ENCODE results near the gene MASP2.
"Not testable (repeated sequence)": the region's sequence is repeated elsewhere in the genome, so short reads cannot be mapped to it uniquely, and the experiment has no call there.

The MASP2 gene

DNA sequence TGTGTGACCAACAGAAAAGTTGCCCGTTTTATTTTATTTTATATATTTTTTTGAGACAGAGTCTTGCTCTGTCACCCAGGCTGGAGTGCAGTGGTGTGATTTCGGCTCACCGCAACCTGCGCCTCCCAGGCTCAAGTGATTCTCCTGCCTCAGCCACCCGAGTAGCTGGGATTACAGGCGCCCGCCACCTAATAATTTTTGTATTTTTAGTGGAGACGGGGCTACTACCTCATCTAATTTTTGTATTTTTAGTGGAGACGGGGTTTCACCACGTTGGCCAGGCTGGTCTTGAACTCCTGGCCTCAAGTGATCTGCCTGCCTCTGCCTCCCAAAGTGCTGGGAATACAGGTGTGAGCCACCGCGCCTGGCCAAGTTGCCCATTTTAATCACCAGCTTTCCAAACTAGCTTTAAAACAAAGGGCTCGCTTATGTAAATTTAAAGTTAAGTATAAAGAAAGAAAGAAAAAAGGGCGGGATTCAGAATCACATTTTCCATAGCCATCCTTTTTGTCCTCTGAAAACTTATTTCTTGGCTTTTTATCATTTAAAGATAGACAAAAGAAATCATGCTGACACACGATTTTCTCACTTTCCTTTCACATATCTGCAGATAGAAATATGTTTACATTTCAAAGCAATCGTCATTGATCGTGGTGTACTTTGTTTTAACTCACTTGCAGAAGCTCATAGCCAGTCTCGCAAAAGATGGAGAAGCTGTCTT is 9.9 kb downstream of the MASP2 start:
- DNase-seq, result not testable (repeated sequence)

- DNase-seq, result no peak
Measured at GRCh38 chr1:11031624-11032262, 15.3 kb downstream of the MASP2 start.

GRCh38 chr1:11030865-11031264 is 16.2 kb downstream of the MASP2 start:
- no peak for DNase-seq

- DNase-seq, result no peak
Measured at GRCh38 chr1:11028018-11028417, 19.0 kb downstream of the MASP2 start.

GRCh38 chr1:11027316-11027715 is 19.7 kb downstream of the MASP2 start:
- peak; percentile 25 for DNase-seq

GRCh38 chr1:11026903-11027302 is 20.1 kb downstream of the MASP2 start:
- no peak for DNase-seq

- DNase-seq, result no peak
Measured at GRCh38 chr1:11026052-11026451, 21.0 kb downstream of the MASP2 start.

- no peak for DNase-seq
Measured at GRCh38 chr1:11025618-11026017, 21.4 kb downstream of the MASP2 start.

GRCh38 chr1:11024874-11025203 is 22.2 kb downstream of the MASP2 start:
- DNase-seq, result no peak

- no peak for DNase-seq
Measured at GRCh38 chr1:11024154-11024873, 22.7 kb downstream of the MASP2 start.

DNA sequence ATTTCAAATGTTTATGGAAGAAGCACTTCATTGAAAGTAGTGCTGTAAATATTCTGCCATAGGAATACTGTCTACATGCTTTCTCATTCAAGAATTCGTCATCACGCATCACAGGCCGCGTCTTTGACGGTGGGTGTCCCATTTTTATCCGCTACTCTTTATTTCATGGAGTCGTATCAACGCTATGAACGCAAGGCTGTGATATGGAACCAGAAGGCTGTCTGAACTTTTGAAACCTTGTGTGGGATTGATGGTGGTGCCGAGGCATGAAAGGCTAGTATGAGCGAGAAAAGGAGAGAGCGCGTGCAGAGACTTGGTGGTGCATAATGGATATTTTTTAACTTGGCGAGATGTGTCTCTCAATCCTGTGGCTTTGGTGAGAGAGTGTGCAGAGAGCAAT is 23.8 kb downstream of the MASP2 start:
- no peak for DNase-seq

- DNase-seq, result no peak
Measured at GRCh38 chr1:11019971-11020370, 27.1 kb downstream of the MASP2 start.

- not testable (repeated sequence) for DNase-seq
Measured at GRCh38 chr1:11019358-11019757, 27.7 kb downstream of the MASP2 start.

DNA sequence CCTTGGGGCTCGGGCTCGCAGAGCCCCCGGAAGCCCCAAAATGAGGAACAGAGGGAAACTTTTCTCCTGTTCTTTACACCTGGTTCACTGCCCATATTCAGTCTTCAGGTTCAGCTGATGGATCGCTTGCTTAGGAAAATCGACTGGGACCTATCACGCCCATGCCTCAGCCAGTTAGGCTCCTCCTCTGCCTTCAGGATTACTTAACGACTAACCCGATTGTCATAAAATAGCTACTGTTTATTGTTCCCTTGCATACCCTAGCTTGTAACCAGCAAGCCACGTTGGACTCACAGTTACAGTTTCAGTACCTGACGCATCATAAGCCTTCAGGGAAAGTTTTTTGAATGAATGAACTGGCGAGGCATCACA is 33.9 kb downstream of the MASP2 start:
- DNase-seq, result no peak

DNA sequence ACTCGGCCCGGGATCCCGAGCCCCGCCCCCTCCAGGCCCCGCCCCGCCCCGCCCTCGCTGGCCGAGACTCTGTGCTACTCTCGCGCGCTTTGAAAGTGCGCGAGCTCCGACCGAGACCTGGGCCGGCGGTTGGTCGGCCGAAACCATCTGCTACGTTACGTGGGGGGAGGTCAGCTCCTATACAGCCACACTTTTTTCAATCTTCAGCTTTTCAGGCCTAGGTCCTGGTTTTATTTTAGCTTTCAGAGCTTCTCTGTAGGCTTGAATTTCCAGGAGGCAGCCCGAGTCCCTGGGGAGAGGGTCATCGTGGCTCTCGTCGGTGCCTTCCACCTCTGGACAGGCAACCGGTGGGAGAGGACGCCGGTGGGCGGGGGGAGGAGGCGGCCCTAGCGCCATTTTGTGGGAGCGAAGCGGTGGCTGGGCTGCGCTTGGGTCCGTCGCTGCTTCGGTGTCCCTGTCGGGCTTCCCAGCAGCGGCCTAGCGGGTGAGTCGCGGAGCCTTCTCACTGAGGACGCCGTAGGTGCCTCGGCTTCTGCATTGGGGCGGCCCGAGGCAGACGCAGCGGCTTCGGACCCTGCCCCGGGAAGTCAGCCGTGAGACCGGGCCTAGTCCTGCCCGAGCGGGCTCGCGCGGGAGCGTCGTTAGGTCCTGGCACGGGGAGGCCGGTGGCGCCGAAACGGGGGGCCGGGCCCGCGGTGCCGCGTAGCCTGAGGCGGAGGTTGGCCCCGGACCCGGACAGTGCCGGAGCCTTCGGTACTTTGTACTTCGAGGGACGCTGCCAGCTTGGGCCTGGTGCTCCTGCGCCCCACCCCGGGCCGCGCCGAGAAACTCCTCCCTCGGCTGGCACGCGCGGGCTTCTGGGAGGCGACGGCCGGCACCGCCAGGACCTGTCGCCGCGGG is 34.5 kb downstream of the MASP2 start, which contains the start of gene TARDBP:
TARDBP (plus strand) TSS at position 395 of the 900 bp plus-strand sequence. CDS start 1,074 bp downstream, outside the sequence.
- DNase-seq, result peak; percentile 82

GRCh38 chr1:11000526-11000925 is 46.5 kb downstream of the MASP2 start:
- no peak for DNase-seq

DNA sequence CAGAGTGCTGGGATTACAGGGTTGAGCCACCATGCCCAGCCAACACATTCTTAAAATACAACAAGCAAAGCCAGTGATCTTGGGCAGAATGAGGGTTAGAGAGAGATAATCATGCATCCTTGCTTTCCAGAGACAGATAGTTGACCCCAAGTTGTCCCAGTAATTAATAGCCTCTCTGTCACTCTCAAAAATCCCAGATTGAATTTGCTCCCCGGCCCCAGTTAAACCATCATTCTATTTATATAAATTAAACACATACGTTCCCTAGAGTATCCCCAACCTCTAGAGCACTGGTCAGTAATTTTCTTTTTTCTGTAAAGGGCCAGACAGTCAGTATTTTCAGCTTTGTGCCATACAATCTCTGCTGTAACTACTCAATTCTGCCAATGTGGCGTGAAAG is 50.9 kb downstream of the MASP2 start:
- DNase-seq, result no peak

DNA sequence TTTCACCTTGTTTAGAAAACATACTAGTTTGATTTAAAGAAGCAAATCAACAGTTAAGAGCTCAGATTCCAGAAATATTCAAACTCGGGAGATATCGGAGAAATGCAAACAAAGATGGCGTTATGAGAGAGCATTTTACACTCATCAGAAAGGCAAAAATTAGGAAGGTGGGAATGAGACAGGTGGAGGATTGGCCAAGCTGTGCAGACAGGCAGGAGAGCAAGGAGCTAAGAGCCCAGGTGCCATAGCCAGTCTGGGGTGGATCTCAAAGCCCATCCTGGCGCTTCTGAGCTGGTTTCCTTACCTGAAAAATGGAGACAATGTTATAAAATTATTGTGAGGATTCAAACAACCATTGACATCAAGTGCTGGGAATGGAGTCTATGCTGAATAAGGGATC is 54.2 kb downstream of the MASP2 start:
- DNase-seq, result no peak

GRCh38 chr1:10992004-10992403 is 55.0 kb downstream of the MASP2 start:
- not testable (repeated sequence) for DNase-seq

DNA sequence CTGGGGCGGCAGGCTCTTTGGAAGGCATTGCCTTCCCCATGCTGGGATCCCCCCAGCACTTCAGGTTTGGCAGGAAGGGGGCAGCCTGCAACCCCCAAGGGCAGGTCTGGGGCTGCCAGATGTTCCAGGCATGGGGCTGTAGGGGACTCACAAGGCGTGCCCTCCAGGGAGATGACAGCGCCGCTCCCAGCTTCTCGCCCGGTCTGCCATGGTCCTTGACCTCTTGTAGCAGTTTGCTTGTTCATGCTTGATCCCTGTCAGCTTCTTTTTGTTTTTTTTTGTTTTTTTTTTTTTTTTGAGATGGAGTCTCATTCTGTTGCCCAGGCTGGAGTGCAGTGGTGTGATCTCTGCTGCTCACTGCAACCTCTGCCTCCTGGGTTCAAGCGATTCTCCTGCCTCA is 56.2 kb downstream of the MASP2 start:
- no peak for DNase-seq

DNA sequence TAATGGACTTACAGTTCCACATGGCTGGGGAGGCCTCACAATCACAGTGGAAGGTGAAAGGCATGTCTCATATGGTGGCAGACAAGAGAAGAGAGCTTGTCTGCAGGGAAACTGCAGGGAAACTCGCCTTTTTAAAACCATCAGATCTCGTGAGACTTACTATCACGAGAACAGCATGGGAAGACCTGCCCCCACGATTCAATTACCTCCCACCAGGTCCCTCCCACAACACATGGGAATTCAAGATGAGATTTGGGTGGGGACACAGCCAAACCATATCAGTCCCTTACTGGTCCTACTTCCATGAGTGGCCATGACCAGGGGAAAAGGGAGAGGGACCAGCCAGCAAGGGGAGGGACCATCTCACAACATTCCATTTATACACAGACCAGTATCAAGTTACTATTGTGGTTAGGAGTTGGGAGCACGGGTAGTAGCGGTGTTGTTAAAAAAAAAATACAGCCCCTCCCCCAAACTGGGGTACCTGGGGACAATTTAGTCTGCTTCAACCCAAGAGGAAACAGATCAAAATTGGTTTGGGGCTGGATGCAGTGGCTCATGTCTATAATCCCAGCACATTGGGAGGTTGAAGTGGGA is 57.0 kb downstream of the MASP2 start:
- DNase-seq, result not testable (repeated sequence)

DNA sequence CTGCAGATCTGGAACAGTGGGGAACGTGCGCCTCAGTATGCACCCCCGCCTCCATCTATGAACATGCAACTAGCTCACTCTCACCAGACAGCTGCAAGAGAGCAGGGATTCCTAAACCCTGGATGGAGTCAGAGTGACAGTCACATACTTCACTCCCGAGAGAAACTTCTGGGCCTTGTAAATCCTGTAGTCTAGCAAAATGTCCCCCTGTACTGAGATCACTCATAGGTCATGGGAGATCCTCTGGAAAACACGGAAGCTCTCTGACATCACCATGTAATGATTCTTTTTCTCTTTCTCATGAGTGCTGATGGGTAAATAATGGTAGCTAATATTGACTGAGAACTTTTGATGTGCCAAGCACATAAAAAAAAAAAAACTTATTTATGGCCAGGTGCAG is 57.9 kb downstream of the MASP2 start:
- DNase-seq, result no peak
